Measurements from ENCODE around the gene OR52K1.

GRCh38 chr11:4441515-4441914 is 40.9 kb upstream of the OR52K1 start:
- TF ChIP-seq ELK1 (IDR thresholded peaks at IDR 0.05; ENCODE audit: low read depth, low read length) (no peak), POLR2A (IDR thresholded peaks at IDR 0.05; ENCODE audit: low read length) (no peak), CTCF (IDR thresholded peaks at IDR 0.05) (no peak), CHD2 (IDR thresholded peaks at IDR 0.05; ENCODE audit: low read length, partially characterized antibody) (no peak), FOXS1 (CRISPR knock-in tag; IDR thresholded peaks at IDR 0.05) (no peak), ZNF302 (CRISPR knock-in tag; IDR thresholded peaks at IDR 0.05) (no peak), CEBPB (IDR thresholded peaks at IDR 0.05) (no peak), CBX2 (IDR thresholded peaks at IDR 0.05; ENCODE audit: borderline replicate concordance, low read depth) (no peak), SREBF2 (IDR thresholded peaks at IDR 0.05) (no peak)
- TF ChIP-seq, protein P1, sequence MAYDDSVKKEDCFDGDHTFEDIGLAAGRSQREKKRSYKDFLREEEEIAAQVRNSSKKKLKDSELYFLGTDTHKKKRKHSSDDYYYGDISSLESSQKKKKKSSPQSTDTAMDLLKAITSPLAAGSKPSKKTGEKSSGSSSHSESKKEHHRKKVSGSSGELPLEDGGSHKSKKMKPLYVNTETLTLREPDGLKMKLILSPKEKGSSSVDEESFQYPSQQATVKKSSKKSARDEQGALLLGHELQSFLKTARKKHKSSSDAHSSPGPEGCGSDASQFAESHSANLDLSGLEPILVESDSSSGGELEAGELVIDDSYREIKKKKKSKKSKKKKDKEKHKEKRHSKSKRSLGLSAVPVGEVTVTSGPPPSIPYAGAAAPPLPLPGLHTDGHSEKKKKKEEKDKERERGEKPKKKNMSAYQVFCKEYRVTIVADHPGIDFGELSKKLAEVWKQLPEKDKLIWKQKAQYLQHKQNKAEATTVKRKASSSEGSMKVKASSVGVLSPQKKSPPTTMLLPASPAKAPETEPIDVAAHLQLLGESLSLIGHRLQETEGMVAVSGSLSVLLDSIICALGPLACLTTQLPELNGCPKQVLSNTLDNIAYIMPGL (CRISPR knock-in tag; IDR thresholded peaks at IDR 0.05; ENCODE audit: borderline replicate concordance), result no peak

All from A549 (cell line).